HG03039 (cell line): Measurements from ENCODE around the gene ACSS3.

Source experiments
- ATAC-seq: cut with Tn5 transposase; IDR thresholded peaks from one replicate; pipeline ENCODE4 v1.9.1; 2021; ENCODE audit warnings: mild to moderate bottlenecking, moderate library complexity; ENCODE audit not compliant: unreplicated experiment

Gene ACSS3

DNA sequence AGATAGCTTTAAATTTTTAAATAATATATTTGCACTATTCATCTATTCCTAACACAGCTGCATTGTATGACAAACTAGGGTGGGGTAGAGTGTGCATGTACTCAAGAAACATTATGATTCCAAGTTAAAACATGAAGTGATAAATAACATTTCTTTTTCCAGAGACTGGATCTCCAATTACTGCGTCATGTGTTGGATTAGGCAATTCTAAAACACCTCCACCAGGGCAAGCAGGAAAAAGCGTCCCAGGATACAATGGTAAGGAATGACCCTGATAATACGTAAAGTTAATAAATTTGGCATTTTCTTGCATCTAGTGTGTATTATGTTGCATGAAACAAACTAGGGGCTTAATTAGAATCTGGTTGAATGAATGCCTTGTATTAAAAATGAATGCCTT, 138.9 kb downstream of the ACSS3 start:
- no peak for ATAC-seq

DNA sequence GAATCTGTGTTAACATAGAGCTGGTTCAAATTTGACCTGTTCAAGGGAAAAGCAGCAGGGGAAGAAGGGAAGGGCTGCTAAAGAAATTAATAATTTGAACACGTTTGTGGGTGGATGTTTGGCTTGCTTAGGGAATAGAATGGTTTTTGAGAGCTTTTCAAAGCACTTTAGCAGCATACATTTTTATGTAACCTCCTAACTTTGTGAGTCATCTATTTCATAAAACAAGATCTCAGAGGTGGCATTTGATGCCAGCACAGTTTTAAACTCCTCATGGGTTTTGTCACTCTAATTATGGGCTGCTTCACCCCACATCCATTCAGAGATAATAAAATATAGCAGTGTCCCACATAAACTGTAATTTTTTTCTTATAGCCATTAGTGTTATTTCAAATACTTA, 143.8 kb downstream of the ACSS3 start:
- no peak for ATAC-seq

DNA sequence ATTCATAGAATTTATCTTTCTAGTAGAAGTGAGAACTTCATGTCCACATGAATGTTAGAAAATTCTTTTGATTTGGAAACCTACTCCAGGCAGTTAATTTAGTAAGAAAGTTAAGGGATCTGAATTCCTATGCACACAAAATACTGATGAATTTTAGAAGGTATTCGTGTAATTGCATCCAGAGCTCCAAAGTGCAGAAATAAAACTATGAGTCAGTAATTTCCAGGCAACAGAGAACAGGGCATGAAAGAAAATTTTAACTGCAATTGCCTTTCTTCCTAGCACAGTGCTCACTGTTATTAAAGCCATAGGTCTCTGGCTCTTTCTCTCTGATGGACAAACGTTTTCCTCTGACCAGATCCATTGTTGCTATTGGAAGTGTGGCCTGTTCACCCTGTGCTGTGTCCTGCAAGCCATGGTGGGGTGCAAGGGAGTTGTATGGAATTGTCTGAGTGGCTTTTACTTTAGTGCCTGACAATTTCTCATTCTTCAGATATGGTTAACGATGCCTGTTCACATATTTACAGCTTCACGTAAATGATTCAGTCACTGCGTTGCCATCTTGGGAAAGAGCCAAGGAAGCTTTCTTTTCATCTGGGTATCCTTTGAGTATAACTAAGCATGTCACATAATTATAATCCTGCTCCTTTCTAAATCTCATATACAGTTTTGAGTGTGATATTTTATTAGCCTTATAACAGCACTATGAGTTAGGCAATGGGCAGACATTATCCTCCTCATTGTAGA, 145.1 kb downstream of the ACSS3 start:
- ATAC-seq, result no peak

DNA sequence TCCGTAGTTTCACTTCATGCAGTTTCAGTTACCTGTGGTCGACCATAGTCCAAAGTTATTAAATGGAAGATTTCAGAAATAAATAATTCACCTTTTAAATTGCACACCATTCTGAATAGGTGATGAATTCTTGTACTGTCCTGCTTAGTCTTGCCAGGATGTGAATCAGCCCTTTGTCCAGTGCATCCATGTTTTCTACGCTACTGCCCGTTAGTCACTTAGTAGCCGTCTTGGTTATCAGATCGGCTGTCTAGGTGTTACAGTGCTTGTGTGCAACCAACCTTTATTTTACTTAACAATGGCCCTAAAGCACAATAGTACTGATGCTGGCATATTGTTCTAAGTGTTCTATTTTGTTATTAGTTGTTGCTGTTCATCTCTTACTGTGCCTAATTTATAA, 146.7 kb downstream of the ACSS3 start:
- no peak for ATAC-seq

DNA sequence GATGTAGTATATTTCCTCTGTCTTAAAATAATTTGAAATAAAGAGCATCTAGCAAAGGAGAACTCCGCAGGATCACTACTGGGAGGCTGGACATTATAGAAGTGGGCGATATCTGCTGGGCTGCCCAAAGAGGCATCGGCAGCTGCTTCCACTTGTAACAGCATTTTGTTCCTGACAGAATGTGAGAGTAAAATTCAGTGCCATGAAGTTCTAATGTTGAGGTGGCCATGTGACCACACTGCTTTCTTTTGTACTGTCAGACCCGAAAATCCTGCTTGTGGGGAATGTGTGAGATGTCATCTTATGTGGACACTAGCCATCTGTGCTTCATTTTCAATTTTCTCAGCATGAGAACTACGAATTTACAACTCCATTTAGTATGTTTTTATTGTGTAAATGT, 151.9 kb downstream of the ACSS3 start:
- ATAC-seq, result no peak

DNA sequence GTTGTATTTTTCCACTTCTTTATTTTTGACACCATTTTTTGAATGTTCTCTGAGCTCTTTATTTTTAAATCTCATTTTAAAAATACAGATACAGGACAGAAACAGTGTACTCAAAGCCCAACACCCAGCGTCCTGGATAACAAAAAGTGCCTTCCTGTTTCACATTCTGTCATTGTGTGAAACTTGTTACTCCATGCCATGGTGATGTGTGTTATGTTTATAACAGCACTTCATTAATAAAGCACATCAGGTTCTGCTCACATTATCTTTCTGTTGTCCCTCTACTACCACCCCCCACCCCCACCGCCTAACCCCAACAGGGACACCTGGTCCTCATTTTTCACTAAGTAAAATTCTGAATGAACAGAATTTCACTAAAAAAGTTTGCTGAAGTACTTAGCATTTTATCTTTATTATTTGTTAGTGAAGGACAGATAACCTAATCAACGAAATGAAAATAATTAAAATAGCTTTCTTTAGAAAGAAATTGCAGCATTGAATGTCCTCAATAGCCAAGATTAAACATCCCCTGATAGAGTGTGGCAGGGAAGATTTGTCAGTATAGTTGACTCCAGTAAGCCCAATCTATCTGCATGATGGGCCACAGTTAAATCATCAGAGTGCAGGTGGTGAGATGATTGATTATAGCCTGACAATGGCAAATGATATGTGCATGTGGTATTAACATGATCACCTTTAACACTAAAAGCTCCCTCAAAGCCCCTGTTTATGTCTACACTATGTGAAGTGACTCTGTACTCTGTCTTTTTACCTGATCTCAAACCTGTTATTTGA, 153.9 kb downstream of the ACSS3 start:
- no peak for ATAC-seq

DNA sequence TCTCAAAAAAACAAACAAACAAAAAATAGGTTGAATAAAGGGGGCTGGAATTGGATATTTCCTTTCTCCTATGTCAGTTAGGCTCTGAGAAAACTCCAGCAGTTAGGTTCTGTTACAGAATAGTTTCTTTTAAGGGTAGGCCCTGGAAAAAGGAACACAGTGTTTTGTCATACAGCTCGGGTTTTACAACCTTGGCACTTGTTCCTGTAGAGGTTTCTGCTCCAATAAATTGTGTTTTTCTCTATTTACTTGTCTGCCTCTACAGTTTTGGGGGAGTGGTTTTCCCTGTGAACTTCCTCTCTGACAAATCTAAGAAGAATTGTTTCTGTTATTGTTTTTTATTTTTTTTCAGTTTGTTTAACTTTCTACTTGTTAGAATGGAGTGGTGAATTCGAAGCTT, 167.6 kb downstream of the ACSS3 start:
- no peak for ATAC-seq

DNA sequence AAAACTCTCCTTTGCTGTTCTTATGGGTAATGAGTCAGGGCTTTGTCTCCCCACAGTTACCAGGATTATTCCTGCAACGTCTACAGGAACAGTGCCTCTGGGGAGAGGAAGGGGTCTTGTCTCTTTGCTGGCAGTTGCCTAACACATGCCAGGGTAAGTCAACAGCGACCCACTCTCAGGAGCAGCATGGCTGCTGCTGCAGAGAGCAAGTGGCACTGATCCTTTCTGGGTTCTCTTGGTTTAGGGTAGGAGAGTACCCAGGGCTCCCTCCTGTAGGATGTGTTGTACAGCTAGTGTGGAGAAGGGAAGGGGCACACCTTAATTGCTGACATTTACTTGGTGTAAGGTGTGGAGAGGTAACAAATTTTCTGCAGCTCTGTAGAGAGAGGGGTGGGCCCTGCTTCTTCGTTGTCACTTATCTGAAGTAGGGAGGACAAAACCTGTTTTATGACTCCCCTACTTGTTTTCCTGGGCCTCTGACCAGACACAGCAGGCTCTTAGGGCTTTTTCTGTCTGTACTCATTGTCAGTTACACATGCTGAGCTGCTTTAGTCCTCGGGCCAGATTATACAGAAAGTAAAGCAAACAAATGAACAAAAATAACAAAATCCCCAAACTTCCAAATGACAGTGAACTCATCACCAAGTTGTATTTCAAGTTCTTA, 168.2 kb downstream of the ACSS3 start:
- ATAC-seq, result no peak

DNA sequence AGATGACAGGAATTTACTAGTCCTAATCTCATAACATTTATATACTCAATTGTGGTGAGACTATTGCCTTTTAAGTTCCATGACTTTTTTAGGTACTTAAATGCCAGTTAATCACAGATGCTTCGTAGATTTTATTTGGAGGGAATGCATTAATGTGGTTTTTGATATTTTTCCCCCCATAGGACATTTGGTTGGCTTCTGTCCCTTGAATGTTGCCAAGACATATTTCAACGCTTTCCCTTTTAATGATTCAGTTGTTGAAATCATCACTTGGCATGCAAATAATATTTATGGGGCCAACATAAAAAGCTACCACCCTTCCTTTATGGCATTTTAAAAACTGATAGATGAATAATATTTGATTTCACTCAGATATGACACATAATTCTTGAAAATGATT, 172.1 kb downstream of the ACSS3 start:
- no peak for ATAC-seq

DNA sequence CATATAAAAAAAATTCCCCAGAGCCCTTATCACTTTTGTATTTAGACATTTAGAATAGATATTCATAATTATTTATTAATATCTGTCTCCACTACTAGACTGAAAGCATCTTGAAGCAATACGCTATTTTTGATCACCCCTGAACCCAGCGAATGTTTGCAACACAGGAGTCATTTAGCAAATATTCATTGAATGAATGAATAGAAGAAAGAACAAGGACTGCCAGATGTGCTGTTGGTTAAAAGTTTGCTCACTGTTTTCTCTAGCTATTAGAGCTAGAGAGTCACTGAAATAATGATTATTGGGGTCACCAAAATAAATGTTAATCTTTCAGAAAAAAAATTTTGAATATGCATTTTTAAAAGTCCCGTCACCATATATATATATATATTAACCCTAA, 174.3 kb downstream of the ACSS3 start:
- ATAC-seq, result no peak

DNA sequence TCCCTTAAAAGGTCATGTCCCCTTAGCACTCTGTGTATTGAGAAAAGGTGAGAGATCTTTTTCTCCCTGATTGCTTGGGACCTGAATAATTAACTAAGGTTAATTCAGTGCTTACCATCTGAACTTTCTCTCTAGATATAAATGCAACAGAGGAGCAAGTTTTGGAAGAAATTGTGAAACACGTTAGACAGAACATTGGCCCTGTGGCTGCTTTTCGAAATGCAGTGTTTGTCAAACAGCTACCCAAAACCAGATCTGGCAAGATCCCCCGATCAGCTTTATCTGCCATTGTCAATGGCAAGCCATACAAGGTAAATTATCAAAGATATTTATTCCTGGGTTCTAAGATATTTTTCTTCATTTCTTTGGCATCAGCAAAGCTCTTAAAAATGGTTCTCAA, 175.5 kb downstream of the ACSS3 start:
- ATAC-seq, result no peak

DNA sequence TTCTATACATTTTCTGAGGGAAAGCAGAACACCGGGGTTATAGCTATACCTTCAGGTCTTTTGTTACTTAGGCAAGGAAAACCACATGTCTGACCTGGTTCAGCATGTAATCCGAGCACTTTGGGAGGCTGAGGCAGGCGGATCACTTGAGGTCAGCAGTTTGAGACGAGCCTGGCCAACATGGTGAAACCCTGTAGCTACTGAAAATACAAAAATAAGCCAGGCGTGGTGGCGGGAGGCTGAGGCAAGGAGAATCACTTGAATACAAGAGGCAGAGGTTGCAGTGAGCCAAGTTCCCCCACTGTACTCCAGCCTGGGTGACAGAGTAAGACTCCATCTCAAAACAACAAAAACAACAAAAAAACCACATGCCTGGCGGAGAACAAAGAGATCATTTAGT, 177.6 kb downstream of the ACSS3 start:
- ATAC-seq, result no peak

DNA sequence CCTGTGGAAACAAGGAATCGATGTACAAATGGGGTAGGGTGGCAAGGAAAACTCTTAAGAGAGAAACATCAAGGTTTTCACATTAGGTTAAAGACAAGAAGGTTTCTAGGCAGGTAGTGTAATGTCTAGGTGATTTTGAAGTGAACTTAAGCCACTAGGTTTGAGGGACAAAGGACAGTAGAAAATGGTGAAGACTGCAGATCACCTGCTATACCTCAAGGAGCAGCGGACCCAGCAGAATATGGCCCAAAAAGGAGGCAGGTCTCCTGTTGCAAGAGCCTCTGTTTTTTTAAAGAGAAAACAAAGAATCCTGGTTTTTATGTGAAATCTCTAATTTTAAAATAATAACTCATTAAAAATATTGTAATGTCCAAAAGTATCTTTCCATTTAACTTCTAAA, 178.1 kb downstream of the ACSS3 start:
- no peak for ATAC-seq

DNA sequence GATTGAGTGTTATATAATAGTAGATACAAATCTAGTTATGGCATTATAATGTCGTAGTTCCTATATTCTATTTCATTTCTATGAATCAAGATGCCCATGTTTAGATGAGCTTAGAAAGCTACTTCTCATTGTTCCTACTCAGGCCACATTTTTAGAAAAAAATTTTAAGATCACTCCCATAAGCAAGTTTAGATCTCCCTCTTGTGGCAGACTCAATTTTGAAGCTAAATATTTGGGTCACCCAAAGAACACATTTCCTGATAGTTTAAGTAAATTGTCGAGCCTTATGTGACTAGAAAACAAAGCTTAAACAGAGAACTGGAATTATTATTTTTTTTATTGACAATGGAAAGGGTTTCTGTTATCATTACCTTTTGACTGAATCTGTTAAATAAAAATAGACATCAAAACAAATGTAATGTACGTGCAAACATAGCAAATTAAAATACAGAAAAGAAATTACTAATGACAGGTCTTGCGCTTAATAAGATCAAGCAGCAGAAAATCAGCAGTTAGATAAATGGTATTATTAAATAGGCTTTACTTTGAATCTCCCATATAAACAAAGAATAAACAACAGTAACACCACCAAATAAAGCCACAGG, 180.2 kb downstream of the ACSS3 start:
- no peak for ATAC-seq

DNA sequence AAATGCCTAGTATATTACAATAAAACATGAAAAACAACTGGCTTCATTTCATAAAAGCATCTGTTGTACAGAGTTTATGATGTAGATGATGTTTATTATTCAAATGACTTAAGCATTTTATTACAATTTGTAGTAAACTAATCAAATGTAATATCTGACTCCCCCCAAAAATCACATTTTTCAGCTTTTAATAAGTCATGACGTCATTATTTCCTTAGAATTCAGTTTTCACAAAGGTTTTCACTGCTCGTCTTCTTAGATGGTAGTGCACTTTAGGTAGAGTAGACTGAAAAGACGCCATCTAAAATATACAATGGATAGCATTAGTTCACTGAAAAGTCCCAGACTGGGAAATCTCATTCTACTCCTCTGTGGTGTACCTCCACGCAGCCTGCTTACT, 181.5 kb downstream of the ACSS3 start:
- no peak for ATAC-seq

DNA sequence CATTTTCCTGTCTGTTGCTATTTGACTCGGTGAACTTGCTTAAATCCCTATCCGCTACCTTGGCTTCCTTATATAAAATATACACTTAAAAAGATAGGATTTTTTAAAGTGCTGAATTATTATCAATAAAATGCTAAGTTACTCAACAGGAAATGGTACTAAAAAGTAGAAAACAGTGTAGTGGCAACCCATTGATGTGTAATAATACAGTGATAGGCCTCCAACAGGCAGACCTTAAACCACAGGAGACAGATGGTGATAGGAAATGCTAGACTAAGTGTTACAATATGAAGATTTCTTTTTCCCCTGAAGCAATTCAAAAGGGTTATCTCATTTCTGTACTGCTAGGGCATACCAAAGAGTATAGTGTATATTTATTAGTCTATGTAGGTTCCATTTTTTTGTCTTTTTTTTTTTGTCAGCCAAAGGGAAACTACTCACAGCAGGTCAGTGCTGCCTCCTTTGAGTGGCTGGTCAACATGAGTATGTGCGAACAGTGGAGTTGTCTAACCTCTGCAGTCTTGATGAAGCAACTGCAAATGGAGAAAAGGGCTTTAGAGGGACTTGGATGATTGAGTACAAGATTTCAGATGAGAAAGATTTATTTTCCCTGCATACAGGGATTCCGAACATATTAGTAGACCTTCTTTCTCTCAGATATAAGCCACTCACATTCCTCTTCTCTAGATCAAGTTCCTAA, 183.8 kb downstream of the ACSS3 start:
- ATAC-seq, result no peak

DNA sequence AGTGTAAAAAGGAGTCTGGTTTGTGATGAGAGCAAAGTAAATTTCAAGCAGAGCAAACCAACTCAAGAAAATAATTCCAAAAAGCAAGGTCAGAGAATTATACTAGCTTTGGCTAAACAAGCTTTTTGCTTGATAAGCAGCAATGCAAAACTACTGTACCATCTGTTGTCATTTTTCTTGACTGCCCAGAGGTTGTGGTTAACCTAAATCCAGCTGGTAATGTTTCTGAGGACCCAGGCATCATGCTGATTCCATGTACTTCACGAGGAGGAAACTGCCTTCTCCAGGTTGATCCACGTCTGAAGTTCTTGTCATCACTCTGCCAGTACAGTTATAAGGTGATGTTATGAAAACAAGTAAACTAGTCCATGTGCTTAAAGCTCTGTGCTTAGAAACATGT, 185.2 kb downstream of the ACSS3 start:
- no peak for ATAC-seq

DNA sequence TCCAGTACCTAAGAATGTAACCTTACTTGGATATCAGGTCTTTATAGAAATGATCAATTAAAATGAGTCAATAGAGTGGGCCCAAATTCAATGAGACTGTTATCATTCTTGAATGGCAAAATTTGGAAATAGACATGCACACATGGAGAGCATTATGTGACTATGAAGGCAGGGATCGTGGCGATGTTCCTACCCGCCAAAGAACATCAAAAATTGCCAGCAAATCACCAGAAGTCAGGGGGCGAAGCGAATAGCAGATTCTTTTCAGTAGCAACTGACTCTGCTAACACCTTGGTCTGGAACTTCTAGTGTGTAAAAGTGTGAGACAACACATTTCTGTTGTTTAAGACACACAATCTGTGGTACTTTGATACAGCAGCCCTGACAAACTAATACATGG, 192.5 kb downstream of the ACSS3 start:
- ATAC-seq, result no peak

DNA sequence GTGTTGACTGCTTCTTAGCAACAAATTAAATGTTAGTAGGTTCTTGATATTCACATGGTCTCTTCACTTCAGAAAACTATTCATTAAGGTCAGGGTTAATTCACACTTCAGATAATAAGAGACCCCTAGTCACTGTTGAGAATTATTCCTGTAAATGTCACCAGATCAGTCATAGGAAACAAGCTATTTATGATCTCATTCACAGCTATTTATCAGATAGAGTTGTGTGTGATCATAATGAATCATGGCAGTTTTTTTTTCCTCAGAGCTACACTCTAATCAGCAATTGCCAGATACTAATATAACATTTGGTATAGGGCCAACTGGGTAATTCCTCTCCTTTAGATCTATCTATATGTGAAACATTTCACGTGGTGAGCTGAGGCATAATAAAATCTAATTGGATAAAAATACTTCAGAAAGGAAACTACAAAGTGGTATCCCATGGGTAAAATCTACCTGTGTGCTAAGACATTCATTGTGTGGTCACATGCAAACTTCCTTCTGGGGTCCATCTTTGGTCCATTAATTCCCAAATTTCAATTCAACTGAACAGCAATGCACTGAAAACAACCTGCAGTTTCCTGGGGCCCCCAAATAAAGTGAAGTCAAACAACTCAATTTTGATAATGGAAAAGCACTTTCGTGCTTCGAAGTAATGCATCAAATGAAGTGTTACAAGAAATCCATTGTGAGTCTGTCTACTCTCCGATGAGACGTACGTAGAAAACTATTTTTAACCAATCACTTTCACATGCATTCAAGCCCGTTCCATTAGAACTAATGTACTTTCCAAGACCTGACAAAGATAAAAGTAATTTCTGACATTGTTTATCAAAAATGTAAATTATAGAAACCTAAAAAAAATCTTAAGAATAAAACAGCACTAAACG, 197.0 kb downstream of the ACSS3 start:
- no peak for ATAC-seq

DNA sequence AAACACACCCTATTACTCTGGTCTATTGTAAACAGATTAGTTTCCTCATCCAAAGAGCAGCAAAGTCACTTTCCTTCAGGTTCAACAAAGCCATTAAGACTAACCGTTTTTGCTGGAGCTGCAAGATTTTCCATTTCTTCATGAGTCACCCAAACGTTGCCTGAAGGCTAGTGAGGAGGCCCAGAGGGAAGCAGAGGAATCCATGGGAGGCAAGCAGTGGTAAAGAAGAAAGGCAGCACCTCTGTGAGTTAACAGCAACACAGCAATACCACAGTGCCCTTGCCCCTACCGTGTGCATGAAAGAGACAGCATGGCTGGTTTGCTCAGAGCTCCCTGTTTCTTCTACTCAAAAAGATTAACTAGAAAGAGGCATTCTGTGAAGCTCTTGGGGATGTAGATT, 206.3 kb downstream of the ACSS3 start:
- no peak for ATAC-seq
